HepG2 (cell line): ENCODE measurements around the gene SLX4. TPM values are rescaled to one million over a fixed set of nuclear protein-coding genes. Genes with fewer than 3 reads are reported as not detected.

Experiments
- MAF1 ChIP-seq: sonication (generic); formaldehyde crosslinking; IDR thresholded peaks from 2 replicates; pipeline ENCODE4 v1.5.0; 2020; ENCODE audit warnings: missing genetic modification reagents, borderline replicate concordance
- PHF21A ChIP-seq: sonication (generic); formaldehyde crosslinking; IDR thresholded peaks from 2 replicates; pipeline ENCODE4 v1.5.0; 2020; ENCODE audit warnings: mild to moderate bottlenecking, missing genetic modification reagents
- TSC22D2 ChIP-seq: sonication (generic); formaldehyde crosslinking; IDR thresholded peaks from 2 replicates; pipeline ENCODE4 v1.5.1; 2020; ENCODE audit warnings: missing genetic modification reagents, mild to moderate bottlenecking, borderline replicate concordance
- XRCC5 ChIP-seq: fragments of 200-400 bp; formaldehyde crosslinking; optimal IDR thresholded peaks from 2 replicates; pipeline ENCODE3; 2017; ENCODE audit warnings: mild to moderate bottlenecking, low read length
- ZNF629 ChIP-seq: sonication (generic); formaldehyde crosslinking; conservative IDR thresholded peaks from 2 replicates; pipeline ENCODE4 v1.5.0; 2020; ENCODE audit warnings: missing genetic modification reagents
- polyA plus RNA-seq, 8 experiments: library from polyadenylated mRNA; depleted of rRNA in 3 of 8; stranded (reverse) in 7 of 8; unstranded in 1 of 8; fragments of >200 nt; fragmentation: Illumina TruSeq in 4 of 8; extraction: Trizol in 4 of 8; gene quantifications; 2 replicates each; pipeline versions ENCODE4 v1.2.1 to v1.2.3, GENCODE V29; 2011 to 2016; ENCODE audit warnings: low read depth in 4 of 8, missing spikeins in 1 of 8, mixed read lengths in 1 of 8; ENCODE audit not compliant: insufficient read depth in 1 of 8
- total RNA-seq, 5 experiments: library from RNA; depleted of rRNA; stranded (reverse); fragments of >200 nt; fragmentation: Illumina TruSeq; extraction: Trizol; gene quantifications; 2 replicates each; pipeline ENCODE4 v1.2.3, GENCODE V29; 2016; ENCODE audit warnings: low read depth in 1 of 5
- TF ChIP-seq, protein P1 (sequence below): sonication (generic); formaldehyde crosslinking; IDR thresholded peaks from 2 replicates; pipeline ENCODE4 v1.5.1; 2020; ENCODE audit warnings: mild to moderate bottlenecking, missing genetic modification reagents, borderline replicate concordance
- TF ChIP-seq, protein P2 (sequence below): sonication (generic); formaldehyde crosslinking; IDR thresholded peaks from 2 replicates; pipeline ENCODE4 v1.5.1; 2020; ENCODE audit warnings: mild to moderate bottlenecking, moderate library complexity, missing genetic modification reagents
- TF ChIP-seq, protein P3 (sequence below): IDR thresholded peaks from 2 replicates; pipeline ENCODE4 v1.6.1; 2012; ENCODE audit warnings: low read depth, low read length, improper control_type of control experiment
- TF ChIP-seq, protein P4 (sequence below): sonication (generic); formaldehyde crosslinking; IDR thresholded peaks from 2 replicates; pipeline ENCODE4 v1.4.0; 2020; ENCODE audit warnings: missing genetic modification reagents, borderline replicate concordance
- TF ChIP-seq, protein P5 (sequence below): sonication (generic); formaldehyde crosslinking; IDR thresholded peaks from 2 replicates; pipeline ENCODE4 v1.4.0; 2020; ENCODE audit warnings: missing genetic modification reagents, borderline replicate concordance
- TF ChIP-seq, protein P6 (sequence below): IDR thresholded peaks from 2 replicates; pipeline ENCODE4 v1.6.1; 2016; ENCODE audit warnings: low read depth, control low read depth

SLX4 gene
- total and polyA plus RNA-seq, 2 of the 13 experiments (the other 11 are each of a cell fraction or from before 2014, with no cell fraction given), result 1.1 to 3.6 TPM

DNA sequence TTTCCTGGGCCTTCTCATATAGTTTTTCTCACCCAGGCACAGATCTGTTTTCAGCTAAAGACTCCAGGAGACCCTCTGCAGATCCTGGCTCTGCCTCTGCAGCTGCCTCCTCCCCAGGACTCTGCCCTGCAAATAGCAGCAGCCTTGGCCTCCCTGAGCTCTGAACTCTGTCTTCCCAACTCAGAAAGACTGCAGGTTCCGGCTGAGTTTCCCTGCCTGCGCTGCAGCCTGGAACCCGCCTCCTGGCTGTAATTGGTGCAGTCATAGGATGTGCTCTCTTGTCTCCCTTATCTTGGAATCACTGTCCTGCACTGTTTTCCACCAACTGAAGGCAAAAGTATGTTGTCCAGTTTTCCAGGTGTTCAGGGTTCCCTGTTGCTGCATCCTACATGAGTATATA is 28.8 kb upstream of the SLX4 start (continued):
- TF ChIP-seq, protein P1, sequence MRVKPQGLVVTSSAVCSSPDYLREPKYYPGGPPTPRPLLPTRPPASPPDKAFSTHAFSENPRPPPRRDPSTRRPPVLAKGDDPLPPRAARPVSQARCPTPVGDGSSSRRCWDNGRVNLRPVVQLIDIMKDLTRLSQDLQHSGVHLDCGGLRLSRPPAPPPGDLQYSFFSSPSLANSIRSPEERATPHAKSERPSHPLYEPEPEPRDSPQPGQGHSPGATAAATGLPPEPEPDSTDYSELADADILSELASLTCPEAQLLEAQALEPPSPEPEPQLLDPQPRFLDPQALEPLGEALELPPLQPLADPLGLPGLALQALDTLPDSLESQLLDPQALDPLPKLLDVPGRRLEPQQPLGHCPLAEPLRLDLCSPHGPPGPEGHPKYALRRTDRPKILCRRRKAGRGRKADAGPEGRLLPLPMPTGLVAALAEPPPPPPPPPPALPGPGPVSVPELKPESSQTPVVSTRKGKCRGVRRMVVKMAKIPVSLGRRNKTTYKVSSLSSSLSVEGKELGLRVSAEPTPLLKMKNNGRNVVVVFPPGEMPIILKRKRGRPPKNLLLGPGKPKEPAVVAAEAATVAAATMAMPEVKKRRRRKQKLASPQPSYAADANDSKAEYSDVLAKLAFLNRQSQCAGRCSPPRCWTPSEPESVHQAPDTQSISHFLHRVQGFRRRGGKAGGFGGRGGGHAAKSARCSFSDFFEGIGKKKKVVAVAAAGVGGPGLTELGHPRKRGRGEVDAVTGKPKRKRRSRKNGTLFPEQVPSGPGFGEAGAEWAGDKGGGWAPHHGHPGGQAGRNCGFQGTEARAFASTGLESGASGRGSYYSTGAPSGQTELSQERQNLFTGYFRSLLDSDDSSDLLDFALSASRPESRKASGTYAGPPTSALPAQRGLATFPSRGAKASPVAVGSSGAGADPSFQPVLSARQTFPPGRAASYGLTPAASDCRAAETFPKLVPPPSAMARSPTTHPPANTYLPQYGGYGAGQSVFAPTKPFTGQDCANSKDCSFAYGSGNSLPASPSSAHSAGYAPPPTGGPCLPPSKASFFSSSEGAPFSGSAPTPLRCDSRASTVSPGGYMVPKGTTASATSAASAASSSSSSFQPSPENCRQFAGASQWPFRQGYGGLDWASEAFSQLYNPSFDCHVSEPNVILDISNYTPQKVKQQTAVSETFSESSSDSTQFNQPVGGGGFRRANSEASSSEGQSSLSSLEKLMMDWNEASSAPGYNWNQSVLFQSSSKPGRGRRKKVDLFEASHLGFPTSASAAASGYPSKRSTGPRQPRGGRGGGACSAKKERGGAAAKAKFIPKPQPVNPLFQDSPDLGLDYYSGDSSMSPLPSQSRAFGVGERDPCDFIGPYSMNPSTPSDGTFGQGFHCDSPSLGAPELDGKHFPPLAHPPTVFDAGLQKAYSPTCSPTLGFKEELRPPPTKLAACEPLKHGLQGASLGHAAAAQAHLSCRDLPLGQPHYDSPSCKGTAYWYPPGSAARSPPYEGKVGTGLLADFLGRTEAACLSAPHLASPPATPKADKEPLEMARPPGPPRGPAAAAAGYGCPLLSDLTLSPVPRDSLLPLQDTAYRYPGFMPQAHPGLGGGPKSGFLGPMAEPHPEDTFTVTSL, result peak; percentile 61; the same call in 1 of the 2 replicates
- TF ChIP-seq TSC22D2 (CRISPR knock-in tag) (no peak), XRCC5 (peak; percentile 10), ZNF629 (CRISPR knock-in tag) (no peak), MAF1 (CRISPR knock-in tag) (no peak), PHF21A (CRISPR knock-in tag) (no peak)
- TF ChIP-seq, protein P2, sequence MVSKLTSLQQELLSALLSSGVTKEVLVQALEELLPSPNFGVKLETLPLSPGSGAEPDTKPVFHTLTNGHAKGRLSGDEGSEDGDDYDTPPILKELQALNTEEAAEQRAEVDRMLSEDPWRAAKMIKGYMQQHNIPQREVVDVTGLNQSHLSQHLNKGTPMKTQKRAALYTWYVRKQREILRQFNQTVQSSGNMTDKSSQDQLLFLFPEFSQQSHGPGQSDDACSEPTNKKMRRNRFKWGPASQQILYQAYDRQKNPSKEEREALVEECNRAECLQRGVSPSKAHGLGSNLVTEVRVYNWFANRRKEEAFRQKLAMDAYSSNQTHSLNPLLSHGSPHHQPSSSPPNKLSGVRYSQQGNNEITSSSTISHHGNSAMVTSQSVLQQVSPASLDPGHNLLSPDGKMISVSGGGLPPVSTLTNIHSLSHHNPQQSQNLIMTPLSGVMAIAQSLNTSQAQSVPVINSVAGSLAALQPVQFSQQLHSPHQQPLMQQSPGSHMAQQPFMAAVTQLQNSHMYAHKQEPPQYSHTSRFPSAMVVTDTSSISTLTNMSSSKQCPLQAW (CRISPR knock-in tag), result peak; percentile 51; the same call in 1 of the 2 replicates
- TF ChIP-seq, protein P3, sequence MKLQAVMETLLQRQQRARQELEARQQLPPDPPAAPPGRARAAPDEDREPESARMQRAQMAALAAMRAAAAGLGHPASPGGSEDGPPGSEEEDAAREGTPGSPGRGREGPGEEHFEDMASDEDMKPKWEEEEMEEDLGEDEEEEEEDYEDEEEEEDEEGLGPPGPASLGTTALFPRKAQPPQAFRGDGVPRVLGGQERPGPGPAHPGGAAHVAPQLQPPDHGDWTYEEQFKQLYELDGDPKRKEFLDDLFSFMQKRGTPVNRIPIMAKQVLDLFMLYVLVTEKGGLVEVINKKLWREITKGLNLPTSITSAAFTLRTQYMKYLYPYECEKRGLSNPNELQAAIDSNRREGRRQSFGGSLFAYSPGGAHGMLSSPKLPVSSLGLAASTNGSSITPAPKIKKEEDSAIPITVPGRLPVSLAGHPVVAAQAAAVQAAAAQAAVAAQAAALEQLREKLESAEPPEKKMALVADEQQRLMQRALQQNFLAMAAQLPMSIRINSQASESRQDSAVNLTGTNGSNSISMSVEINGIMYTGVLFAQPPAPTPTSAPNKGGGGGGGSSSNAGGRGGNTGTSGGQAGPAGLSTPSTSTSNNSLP, result no peak
- TF ChIP-seq, protein P4, sequence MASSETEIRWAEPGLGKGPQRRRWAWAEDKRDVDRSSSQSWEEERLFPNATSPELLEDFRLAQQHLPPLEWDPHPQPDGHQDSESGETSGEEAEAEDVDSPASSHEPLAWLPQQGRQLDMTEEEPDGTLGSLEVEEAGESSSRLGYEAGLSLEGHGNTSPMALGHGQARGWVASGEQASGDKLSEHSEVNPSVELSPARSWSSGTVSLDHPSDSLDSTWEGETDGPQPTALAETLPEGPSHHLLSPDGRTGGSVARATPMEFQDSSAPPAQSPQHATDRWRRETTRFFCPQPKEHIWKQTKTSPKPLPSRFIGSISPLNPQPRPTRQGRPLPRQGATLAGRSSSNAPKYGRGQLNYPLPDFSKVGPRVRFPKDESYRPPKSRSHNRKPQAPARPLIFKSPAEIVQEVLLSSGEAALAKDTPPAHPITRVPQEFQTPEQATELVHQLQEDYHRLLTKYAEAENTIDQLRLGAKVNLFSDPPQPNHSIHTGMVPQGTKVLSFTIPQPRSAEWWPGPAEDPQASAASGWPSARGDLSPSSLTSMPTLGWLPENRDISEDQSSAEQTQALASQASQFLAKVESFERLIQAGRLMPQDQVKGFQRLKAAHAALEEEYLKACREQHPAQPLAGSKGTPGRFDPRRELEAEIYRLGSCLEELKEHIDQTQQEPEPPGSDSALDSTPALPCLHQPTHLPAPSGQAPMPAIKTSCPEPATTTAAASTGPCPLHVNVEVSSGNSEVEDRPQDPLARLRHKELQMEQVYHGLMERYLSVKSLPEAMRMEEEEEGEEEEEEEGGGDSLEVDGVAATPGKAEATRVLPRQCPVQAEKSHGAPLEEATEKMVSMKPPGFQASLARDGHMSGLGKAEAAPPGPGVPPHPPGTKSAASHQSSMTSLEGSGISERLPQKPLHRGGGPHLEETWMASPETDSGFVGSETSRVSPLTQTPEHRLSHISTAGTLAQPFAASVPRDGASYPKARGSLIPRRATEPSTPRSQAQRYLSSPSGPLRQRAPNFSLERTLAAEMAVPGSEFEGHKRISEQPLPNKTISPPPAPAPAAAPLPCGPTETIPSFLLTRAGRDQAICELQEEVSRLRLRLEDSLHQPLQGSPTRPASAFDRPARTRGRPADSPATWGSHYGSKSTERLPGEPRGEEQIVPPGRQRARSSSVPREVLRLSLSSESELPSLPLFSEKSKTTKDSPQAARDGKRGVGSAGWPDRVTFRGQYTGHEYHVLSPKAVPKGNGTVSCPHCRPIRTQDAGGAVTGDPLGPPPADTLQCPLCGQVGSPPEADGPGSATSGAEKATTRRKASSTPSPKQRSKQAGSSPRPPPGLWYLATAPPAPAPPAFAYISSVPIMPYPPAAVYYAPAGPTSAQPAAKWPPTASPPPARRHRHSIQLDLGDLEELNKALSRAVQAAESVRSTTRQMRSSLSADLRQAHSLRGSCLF (CRISPR knock-in tag), result no peak
- TF ChIP-seq, protein P5, sequence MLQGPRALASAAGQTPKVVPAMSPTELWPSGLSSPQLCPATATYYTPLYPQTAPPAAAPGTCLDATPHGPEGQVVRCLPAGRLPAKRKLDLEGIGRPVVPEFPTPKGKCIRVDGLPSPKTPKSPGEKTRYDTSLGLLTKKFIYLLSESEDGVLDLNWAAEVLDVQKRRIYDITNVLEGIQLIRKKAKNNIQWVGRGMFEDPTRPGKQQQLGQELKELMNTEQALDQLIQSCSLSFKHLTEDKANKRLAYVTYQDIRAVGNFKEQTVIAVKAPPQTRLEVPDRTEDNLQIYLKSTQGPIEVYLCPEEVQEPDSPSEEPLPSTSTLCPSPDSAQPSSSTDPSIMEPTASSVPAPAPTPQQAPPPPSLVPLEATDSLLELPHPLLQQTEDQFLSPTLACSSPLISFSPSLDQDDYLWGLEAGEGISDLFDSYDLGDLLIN (CRISPR knock-in tag), result no peak
- TF ChIP-seq, protein P6, sequence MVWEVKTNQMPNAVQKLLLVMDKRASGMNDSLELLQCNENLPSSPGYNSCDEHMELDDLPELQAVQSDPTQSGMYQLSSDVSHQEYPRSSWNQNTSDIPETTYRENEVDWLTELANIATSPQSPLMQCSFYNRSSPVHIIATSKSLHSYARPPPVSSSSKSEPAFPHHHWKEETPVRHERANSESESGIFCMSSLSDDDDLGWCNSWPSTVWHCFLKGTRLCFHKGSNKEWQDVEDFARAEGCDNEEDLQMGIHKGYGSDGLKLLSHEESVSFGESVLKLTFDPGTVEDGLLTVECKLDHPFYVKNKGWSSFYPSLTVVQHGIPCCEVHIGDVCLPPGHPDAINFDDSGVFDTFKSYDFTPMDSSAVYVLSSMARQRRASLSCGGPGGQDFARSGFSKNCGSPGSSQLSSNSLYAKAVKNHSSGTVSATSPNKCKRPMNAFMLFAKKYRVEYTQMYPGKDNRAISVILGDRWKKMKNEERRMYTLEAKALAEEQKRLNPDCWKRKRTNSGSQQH, result no peak
